CD1c-positive myeloid dendritic cell (primary cell): ENCODE data around the gene GATAD2B.

Source experiments
- DNase-seq: peaks from one replicate; pipeline ENCODE4 v3.0.0-alpha.2; 2016; ENCODE audit errors: extremely low spot score

GATAD2B gene

DNA sequence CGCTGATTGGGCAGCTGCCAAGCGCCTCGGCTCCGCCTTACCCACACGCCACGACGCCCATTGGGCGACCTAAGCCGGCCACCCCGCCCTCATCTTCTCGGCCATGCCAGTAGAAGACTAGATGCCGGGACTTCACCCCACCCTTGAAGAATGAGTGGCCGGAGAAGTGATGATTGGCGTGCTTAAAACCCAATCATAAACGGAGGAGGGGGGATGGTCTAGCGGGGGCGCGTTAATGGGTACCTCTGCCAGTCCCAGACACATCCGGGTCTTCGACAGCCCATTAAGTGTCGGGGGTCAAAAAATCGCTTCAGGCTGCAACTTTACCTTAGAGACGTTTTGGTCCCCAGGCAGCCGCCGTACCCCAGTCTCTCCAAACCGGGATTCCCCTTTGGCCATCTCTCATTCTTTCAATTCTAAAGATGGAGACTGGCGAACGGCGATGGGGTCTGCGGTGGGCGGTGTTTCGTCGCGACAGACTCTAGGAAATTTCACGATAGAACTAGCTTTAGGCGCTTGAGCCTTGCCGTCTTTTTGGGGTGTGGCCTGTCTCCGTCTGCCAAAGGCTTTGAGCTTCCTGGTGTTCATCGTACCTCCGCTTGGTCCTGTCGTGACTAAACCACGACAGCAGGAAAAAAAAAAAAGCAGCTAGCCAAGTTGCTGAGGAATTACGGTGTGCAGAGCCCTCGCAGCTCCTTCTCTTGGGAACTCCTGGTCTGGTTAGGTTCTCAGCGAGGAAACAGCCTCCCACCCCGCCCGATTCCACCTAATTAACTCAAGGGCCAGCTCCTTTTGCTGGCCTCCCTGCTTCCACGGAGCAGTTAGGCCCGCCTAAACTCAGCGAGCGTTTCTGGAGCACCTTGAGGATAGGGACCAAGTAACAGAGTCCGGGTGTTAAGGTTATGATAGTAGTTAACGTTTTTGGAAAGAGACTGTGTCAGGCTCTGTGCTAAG, at the start of gene GATAD2B:
GATAD2B (minus strand) TSS at position 1 of the 954 bp plus-strand sequence. CDS start 94,625 bp downstream, outside the sequence.
- DNase-seq = peak; percentile 99

- DNase-seq = no peak
These were observed 47.6 kb upstream of the GATAD2B start for GRCh38 chr1:153970346-153970745.

GRCh38 chr1:153968972-153969371, 46.2 kb upstream of the GATAD2B start:
- DNase-seq = no peak

GRCh38 chr1:153968408-153968807, 45.6 kb upstream of the GATAD2B start:
- no peak for DNase-seq

DNA sequence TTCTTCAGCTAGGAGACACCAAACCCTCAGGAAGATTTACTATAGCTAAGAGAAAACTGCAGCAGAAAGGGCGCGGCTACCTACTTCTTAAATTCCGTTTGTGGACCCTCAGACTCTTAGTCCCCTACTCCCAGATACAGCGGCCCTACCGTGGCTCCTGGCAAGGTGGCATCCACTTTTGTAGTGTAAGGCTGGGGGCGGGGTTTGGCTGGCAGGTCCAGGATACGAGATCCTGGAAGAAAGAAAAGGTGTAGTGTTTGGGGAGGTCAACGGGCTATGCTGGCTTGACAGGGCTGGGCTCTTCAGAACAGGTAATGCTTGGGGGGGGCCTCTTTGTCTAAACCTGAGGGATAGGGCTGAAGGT, 45.2 kb upstream of the GATAD2B start:
- no peak for DNase-seq

DNA sequence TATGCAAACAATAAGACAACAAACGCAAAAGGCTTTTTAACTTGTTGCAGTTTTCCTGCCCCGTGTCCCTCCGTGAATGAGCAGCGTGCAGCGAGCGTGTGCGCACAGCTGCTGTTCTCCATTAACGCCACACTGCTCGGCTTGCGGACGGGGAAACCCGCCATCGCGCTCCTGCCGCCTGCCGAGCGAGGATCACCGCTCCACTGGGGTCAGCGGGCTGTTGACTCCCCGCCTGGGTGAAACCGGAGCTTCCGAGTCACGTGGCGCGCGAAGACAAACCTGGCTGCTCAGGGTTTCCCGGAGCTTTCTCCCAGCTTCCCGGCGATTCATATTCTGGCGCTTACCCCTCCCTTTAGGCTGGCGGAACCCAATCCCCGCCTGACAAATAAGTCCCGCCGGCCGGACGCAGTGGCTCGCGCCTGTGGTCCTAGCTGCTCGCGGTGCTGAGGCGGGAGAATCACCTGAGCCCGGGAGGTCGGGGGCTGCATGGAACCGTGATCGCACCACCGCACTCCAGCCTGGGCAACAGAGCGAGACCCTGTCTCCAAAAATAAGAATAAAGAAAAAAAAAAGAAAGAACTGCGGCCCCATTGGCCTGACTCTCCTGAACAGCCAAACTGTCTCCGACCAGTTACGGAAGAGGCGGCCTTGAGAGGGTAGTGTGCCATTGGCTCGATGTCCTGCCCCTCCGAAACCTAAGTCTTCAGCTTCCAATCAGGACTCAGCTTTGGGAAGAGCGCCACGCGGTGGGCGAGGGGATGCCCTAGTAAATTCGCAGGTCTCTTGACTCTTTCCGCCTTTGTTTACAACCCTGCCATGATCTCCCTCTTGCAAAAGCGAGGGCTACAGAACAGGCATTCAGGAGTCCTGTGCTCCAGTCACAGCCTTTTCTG, 44.6 kb upstream of the GATAD2B start, which contains the start of gene CREB3L4:
CREB3L4 (plus strand) TSS at position 796 of the 893 bp plus-strand sequence. CDS start 624 bp downstream, outside the sequence.
- DNase-seq = peak; percentile 95

GRCh38 chr1:153963850-153964331, 41.1 kb upstream of the GATAD2B start:
- no peak for DNase-seq

DNA sequence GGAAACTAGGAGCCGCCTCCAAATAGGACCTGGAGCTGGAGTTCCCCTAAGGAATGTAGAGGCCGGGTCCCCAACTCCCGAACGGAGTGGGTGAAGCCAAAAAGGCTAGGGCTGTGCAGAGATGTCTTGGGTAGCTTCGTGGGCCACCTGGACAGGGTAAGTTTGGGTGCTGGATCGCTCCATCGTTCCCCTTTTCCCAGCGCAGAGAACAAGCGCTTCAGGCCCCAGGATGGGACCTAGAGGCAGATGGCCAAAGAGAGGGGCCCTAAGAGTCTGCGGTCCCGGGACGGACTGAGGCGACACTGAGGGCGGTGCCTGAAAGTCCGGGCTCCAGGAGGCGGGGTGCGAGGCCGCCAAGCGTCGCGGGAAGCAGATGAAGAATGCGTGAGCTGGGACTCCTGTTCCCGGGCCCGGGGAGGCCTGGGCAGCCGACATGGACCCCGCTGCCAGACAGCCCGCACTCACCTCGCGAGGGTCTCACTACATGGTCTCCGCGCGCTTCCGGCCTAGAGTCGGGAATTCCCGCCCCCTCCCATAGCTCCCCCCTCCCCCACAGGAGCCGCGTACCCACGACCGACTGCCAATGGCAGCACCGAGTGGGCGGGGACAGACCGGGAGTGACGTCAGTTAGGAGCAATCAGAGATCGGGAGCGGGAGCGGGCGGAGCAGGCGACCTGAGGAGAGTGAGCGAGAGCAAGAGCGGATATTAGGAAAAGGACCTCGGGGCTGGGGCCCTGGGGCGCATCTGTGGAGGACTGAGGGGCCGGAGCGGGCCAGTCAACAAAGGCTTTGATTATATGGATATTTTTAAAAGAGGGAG, 40.5 kb upstream of the GATAD2B start, which contains the start of gene SLC39A1:
SLC39A1 (minus strand) TSS at position 508 of the 820 bp plus-strand sequence. CDS start 822 bp downstream, outside the sequence.
- DNase-seq = peak; percentile 96

GRCh38 chr1:153962088-153963029, 39.6 kb upstream of the GATAD2B start:
- peak; percentile 74 for DNase-seq

DNA sequence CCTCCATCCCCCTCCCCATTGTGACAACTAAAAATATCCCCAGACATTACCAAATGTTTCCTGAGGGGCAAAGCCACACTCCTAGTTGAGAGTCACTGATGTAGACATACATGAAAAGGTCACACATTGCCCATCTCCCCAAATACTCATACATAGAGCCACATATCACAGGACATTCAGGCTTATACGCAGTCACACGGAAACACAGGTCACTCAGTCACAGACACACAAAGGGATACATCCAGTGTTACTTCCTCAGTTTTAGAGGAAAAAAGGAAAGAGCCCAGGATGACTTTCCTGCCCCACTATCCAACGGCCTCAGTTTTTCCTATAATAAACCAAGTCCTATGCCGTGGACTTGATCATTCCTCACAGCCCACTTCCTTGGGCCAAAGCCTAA, 38.6 kb upstream of the GATAD2B start:
- DNase-seq = no peak

DNA sequence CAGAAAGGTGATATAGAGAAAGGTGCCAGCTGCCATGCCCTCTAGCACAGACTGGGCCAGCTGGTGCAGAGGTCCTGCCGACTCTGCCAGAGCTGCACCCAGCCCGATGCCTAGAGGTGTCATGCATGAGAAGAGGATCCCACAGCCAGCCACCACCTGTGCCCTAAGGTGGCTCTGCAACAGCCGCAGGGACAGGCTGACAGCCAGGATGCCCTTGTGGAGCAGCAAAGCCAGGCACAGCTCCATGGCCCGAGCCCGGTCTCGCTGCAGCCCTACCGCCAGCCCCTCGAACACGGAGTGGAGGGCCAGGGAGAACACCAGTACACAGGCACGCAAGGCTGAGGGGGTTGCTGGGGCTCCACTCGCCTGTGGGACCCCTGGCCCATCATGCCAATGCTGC, 37.4 kb upstream of the GATAD2B start:
- no peak for DNase-seq

DNA sequence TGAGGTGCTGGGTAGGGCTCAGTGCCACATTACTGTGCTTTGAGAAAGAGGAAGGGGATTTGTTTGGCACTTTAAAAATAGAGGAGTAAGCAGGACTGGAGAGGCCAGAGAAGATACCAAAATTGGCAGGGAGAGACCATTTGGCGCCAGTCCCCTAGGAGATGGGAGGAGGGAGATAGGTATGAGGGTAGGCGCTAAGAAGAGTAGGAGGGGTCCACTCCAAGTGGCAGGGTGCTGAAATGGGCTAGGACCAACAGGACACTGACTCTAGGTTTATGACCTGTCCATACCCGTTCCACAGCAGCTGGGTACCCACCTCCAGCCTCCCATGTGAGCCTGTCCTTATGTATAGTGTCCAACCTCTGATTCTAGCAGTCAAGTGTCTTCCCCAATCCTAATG, 36.7 kb upstream of the GATAD2B start:
- DNase-seq = no peak

DNA sequence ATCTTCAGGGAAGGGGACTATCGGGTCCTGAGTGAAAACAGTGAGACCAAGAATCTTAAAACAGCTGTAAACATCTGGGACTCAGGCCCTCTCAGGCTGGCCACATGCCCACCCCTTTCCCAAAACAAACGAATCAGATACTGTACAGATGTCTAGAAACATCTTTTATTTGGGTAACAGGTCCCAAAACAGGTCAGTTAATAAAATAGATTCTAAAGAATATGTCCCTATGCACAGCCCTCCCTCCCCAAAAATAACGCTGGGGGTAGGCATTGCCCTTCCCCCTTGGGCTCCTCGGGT, 36.1 kb upstream of the GATAD2B start:
- no peak for DNase-seq

DNA sequence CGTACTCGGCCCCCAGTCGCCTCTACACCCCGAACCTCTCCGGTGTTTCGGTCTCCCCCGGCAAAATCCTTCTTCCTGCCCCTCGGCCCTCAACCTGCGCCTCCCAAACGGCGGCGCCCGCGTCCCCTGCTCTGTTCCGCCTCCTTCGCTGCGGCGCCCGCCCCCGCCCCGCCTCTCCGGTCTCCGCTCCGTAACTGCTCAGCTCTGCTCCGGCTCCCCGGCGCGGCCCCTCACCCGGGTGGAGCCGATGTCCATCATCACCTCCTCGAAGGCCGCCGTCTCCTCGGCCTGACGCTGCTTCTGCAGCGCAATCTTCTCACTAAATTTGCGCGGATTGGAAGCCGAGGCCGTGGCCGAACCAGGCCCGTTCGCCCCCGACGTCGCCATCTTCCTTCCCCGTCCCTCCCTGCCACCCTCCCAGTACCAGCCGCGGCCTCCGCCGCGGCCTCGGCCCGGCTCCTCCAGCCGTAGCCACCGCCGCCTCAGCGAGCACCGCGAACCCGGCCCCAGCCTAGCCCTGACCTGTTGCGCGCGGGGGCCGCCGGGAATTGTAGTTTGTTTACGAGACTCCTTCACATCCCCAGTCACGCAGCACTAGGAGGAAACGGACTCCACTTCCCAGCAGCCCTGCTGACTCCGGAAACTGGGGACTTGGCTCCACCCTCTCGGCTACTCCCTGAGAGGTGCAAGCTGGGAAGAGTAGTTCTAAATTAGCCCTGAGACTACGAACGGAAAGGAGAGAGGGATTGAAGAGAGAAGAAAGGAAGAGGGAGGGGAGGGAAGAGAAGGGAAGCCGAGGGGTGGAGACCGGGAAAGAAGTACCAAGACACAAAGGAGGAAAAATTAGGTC, 35.6 kb upstream of the GATAD2B start, which contains the start of gene CRTC2:
CRTC2 (minus strand) TSS at position 502 of the 850 bp plus-strand sequence; CDS start at position 387, 115 bp downstream.
- DNase-seq = peak; percentile 98

DNA sequence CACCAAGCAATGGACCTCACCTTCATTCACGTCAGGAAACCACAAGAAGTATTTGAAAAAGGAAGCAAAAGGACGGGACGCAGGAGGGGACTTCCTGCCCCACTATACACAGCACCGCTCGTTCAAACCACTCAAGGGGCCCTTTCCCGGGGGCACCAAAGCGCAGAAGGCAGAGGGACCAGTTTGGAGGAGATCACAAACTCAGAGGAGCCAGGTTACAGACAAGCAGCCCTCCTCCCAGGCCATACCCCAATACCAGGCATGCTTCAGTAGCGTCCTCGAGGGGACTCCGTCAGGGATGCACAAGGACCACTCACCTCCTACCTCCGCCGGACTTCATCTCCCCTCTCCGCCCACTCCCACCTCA, 35.0 kb upstream of the GATAD2B start:
- DNase-seq = peak; percentile 27

DNA sequence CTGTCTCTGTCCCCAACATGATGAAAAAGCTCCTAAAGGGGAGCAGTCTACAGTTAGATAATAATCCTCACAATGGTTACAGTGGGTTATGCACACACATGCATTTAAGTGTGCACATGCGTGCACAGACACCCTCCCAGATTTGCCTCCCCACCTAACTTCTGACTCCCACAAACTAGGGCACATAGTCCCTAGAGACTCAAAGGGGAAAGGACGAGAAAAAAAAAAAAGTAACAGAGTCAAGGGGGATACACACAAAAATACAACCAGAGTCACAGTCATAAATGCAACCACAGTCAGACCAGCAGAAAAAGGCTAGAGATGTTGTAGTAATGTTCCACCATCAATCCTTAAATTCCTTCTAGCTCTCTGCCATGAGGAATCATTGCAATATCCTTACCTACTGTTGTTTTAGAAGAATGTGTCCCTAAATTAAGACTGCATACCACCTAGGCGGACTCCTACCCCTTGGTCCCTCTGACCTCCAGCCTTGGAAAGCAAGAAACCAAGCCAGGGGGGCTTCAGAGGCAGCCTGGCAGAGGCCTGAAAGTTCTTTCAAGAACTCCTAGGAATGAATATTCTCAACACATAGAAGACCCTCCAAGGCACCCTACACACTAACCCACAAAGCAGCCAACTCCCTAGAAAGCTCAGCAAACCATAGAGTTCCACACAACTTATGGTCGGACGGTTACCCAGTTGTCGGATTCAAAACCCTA, 34.4 kb upstream of the GATAD2B start:
- no peak for DNase-seq

- no peak for DNase-seq
These were observed 32.1 kb upstream of the GATAD2B start for GRCh38 chr1:153954826-153955225.

GRCh38 chr1:153953859-153954365, 31.1 kb upstream of the GATAD2B start:
- no peak for DNase-seq
